DMS153 treated with DMSO at 0.1 percent for 48 hours (cell line): ENCODE results near the gene TSFM.

ENCODE experiments used
- DNase-seq: peaks from one replicate; lab custom pipeline; 2025; ENCODE audit not compliant: unreplicated experiment; lab: John Stamatoyannopoulos, UW

TSFM gene

DNA sequence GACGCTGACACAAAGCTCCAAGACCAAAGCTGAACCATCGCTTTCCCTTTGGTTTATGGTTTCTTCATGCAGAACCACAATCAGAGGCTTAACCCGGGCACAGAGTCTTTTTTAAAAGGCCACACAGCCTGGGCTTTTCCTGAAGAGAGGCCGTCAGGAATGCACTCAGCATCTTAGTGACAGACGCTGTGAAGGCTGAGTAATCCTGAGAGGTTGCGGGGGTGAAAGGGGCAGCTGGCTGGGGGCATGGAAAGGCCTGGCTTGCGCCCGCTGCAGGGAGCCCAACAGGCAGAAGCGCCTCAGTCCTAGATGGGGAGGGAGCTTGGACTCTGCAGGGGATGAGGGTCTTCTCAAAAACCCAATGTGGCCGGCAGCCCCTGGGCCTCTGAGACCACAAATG, 50.4 kb downstream of the TSFM start:
- no peak for DNase-seq

DNA sequence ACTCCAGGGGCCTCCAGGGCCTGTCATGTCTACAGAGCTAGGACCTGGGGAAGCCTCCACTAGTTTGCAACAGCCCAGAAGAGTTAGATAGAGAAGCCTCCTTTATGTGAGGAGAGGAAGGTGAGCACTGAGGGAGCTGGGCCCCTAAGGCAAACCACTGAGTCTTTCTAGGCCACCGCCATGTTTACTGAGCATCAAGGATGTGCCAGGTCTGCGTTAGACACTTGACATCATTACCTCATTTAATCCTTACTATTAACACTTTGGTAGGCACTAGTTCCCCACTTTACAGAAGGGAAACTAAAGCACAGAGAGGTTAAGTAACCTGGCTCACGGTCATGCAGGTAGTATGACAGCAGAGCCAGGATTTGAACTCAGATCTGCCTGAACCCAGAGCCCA, 51.1 kb downstream of the TSFM start:
- no peak for DNase-seq

DNA sequence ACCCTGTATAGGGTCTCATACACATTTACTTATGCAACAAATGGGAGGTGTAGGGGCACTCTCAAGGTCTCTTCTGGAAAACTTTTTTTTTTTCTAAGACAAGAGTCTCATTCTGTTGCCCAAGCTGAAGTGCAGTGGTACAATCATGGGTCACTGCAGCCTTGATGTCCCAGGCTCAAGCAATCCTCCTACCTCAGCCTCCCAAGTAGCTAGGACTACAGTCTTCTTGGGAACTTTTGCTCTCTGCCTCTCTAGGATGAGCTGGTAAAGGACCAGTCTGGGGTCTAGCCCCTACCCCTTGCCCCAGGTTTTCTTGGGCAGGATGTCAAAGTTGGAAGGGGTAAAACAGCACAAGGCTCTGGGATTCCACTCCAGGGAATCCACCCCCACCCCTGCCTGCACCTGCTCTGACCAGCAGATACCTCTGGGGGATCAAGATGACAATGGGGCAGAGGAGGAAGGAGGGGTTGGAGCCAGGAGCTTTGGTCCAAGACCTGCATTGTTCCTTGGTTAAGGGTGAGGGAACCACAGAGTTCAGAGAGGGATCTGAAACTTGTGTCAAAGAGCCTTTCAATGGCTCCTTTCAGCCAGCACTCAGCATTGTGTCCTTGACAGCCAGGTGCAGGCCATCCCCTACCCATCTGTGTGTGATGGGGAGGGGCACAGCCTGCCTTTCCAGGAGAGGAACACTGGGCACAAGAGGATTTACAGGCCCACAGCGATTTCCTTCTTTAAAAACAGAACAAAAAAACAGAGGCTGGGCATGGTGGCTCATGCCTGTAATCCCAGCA, 51.7 kb downstream of the TSFM start:
- DNase-seq, result peak; percentile 26

DNA sequence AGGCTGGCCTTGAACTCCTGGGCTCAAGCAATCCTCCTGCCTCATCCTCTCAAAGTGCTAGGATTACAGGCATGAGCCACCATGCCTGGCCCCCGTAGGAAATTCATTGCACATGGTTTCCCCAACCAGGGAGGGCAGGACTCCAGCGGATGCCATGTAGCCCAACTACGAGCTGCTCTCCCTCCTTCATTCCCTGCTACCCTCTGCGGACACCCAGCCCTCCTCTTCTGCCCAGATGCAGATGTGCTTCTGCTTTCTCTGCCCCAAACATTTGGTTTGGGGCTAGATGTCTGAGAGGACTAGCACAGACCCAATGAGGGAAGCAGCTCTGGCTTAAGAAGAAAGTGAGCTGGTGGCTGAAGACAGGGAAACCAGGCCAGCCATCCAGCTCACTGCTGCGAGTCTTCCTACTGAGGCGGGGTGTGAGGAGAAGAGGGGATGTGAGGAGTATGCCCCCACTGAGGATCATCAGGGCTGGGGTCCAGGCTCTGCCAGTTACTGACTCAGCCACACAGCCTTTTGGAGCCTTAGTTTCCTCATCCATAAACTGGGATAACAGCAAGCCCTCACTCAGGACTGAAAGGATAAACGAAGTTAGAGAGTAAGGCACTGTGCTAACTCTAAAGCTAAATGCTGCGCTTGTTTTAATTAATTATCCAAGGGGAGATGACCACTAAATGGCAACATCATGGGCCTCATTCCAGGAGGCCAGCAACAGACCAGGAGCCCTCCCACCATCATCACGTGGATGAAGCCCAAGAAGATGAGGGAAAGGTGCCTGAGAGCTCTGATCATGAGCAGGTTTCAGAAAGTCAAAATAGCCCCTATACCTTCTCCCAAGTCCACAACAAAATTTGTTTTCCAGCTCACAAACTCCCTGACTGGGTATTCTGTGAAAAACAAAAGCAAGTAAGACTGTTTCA, 53.0 kb downstream of the TSFM start:
- DNase-seq, result no peak

DNA sequence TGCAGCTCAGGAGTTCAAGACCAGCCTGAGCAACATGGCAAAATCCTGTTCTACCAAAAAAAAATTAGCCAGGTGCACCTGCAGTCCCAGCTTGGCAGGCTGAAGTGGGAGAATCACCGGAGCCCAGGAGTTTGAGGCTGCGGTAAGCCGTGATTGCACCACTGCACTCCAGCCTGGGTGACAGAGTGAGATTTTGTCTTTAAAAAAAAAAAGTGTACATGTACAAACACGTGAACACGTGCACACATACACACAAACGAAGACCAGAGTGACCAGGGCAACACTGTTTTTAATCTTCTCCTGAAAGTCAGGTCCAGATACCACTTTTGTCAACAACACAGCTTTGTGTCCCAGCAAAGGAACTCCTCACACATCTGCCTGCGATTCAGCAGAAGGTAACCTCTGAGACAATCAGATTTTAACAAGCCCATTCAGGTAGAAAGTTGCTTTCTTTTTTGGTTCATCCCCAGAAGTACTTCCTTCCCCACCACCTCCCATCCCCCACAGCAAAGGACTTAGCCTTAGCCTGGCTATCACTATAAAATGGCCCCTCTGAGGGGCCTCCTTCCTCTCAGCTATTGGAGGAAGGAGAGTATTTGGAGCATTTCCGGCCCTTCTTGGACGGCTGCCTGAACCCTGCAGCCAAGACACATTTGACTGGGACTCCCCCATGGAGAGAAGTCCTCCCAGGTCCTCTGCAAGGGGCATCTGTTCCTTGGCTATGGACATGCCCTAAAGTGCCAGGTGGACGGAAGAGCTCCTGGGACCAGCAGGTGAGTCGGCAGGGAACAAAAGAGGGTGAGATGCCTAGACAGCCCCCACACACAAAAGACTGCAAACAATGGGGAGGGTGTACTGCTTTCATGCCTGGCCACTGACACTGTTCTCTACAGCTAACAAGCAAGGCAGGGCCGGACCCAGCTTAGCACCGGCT, 54.1 kb downstream of the TSFM start:
- peak; percentile 53 for DNase-seq

DNA sequence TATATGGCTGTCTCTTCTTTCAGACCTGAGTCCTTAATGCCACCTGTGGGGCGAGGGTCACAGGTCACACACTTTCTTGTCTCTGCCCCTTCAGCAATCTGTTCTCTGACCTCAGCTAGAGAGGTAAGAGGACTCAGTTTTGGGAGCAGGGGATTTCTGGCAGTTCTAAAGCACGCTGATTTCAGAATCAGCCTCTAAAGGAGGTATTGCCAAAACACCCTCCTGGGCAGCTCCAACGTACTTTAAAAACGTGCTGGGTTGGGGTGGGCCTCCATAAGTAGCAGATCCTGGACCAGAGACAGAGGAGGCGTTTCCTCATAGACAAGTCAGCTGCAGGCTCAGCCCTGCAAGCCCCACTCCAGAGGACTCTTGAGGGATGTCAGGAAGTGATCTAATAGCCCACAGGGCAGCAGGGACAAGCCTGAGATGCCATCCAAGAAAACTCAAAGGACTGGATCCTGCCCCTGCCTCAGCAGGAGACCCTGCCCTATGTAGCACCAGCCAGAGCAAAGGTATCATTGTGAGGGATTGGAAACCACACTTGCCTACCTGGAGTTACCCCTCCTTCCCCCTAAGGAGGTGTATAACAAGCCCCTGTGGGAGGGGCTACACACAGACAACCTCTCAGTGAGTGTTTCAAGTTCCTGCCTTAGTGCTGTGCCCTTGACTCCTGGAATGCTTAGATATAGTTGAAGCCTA, 55.4 kb downstream of the TSFM start:
- no peak for DNase-seq

DNA sequence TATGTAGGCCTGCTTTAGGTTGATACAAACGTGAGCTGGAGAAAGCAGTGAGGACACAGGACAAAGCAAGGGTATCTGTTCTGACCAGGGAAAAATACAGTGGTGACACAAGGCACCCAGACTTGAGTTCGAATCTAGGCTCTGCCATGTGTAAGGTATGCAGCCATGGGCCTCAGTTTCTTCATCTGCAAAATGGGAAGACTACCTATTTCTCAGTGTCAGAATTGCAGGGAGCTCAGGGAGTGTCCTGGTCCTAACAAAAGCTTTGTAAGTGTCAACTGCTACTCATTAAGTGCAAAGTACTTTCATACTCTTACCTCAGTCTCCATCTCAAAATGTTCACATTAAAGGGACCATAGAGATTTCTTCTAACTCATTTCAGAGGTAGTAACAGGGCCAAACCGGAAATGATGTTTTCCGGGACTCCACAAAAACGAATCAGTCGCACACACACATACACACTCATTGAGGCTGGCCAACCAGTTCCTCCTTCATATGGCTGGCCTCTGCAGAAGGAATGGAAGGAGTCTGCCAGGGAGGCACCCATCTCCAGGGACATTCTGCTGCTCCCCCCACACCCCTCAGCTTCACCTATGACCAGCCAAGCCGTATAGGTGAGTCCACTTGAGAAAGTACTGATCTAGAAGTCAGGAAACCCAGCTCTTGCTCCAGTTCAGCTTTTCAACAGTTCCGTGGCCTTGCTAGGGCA, 56.2 kb downstream of the TSFM start:
- no peak for DNase-seq

DNA sequence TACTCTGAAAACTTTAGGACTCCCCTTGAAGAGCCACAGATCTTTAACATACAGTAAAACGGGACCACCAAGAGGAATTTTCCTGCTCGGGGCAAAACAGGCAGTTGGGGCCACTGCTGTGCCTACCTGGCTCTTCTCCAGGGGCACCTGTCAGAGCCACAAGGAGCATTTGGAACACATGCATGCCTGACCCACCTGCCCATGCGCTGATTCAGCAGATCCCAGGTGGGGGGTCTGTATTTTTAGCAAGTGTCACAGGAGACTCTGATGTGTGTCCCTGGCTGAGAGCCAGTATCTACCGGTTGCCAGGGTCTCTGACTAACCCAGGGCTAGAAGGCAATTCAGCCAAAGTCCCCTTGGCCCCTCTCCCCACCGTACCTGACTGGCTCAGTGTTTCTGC, 57.4 kb downstream of the TSFM start:
- DNase-seq, result no peak

DNA sequence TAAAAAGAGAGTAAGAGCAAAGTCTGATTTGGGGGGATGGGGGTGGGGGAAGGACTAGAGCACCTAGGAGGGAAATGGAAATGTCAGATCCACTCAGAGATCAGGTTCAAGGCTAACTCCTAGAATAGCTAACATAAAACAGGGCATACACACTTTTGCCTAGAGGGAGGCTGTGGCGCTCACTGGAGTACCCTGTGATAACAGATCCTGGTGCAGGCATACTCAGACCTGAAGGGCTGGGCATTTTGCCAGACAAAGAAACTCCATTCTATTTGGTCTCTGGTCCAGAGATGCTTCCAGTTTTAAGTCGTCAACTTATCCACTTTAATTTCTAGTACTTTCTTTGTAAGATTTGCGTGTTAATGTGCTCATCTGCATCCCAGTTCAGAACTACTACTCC, 58.1 kb downstream of the TSFM start:
- peak; percentile 60 for DNase-seq

DNA sequence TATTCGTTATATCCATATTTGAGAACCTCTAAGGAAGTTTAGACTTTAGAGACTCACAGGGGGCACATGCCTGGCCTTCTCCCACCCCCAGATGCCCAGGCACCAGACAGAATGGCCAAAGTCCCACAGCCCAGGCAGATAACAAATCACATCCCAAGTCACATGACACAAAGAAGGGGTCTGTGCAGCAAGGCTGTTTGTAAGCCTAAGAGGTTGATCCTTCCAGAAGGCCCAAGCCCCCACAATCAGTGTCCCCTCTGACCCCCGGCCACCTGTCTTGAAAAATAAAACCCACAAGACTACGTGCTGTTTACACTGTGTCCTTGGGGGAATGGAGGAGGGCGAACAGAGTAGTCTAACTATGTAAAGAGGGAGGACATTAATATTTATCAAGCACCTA, 58.9 kb downstream of the TSFM start:
- DNase-seq, result no peak

DNA sequence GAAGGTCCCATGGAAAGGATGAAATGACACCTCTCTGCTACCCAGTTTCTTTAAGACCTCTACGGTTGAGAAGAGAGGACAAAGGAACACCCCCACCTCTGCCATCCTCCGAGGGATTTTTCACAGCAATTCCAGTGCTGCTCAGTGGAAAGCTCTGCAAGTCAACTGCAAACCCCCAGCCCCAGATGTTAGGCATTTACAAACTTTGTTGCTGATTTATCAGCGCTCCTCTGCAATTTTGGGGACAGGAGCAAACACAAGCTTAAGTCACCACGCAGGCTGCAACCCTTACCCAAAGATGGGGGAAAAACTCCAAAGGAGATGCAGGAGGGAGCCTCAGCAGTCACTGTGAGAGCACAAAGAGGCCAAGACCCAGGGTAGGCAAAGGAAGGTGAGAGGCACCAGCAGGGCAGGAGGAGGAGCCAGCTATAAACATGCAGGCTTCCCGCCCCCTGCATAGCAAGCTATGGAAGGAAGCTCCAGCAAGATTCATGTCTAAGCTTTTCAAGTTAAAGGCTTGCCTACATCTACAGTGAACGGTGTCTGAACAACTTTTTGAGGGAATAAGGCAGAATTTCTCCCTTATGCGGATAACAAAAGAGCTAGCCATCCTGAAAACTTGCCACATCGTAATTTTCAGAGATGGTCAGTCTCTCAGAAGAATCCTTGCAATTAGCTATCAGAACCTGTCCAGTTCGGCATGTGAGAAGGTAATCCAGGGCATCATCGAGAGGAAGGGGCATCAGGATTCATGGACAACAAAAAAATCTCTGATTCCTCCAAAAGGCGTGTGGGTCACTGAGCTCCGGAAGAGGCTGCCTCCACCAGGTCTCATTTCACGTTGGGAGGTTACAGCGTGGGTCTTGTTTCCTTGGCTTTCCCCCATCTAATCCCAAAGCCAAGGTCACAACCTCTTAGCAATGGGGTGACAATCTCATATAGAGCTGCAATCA, 60.0 kb downstream of the TSFM start:
- DNase-seq, result no peak

DNA sequence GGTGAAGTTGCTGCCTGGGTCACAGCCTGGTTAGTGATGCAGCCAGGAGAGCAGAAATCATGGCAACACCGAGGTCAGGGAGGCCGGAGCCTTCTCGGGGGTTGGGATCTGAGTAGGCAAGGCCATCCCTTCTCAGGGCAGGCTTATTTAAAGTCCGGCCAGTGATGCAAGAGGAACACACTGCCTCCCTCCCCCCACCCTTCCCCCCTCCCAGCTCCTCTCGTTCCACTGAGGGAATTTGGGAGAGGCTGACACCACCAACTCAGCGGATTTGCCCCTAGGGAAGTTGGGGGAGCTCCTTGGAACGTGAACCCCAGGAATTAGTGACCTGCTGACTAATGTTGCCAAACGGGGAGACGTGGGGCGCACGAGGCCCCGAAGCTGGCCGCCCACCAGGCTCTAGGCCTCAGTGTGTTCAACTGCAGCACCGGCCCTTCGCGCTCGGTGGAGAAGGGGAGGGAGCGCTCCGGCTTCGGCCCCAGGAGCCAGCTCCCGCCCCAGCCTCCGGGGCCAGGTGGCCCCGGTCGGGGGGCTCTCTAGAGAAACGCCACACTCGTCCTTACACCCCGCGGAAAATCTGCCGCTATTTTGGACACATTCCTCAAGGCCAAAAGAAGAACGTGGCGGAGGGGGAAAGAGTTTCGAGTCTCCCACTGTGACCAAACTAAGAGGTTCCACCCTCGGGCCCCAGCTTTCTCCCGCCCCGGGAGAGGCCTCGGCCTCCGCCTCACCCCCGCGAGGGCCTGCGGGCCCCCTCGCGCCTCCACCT, 62.3 kb downstream of the TSFM start:
- no peak for DNase-seq

DNA sequence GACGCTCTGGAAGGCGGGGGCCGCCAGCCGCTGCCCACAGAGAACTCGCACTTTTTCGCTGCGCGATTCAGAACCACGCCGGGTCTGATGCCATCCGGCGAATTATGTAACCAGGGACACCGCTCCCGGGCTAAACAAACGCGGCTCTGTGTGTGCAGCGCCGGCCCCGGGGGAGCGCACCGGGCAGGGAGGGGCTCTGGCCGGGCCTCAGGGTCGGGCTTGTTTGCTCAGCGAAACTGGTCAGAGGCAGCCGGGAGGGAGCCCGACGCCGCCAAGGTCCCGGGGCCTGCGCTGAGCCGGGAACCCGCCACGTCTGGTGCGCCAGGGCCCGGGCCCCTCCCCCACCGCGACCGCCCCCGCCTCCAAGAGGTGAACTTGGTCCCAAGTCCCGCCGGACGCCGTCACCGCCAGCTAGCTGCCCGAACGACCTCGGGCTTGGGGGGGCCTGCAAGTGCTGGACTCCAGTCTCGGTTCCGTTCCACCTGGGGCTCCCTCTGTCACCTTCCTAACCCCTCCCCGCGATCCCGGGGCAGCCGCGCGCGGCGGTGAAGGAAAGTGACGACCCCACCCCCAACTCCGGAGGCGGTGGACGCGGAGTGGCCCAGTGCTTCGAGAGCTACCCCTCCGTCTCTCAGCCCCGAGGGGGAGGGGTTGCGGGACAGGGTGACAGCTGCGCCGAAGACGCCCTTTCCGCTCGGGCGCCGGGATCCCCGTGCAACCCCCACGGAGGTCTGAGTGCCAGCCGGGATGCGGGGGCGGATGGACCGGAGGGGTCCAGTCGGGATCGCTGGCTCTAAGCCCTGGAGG, 63.1 kb downstream of the TSFM start:
- no peak for DNase-seq

DNA sequence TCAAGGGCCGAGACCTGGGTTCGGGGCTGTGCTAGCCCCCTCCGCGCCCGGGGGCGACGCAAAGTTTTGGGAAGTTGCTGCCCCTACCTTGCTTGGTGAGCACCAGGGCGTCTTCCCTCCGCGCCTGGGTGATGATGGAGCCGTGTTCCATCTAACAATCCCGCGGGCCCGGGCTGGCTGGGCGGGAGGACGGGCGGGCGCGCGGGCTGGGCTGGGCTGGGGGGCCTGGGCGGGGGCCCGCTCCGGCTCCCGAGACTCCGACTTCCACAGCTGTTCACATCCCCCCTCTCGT, 63.6 kb downstream of the TSFM start:
- no peak for DNase-seq

DNA sequence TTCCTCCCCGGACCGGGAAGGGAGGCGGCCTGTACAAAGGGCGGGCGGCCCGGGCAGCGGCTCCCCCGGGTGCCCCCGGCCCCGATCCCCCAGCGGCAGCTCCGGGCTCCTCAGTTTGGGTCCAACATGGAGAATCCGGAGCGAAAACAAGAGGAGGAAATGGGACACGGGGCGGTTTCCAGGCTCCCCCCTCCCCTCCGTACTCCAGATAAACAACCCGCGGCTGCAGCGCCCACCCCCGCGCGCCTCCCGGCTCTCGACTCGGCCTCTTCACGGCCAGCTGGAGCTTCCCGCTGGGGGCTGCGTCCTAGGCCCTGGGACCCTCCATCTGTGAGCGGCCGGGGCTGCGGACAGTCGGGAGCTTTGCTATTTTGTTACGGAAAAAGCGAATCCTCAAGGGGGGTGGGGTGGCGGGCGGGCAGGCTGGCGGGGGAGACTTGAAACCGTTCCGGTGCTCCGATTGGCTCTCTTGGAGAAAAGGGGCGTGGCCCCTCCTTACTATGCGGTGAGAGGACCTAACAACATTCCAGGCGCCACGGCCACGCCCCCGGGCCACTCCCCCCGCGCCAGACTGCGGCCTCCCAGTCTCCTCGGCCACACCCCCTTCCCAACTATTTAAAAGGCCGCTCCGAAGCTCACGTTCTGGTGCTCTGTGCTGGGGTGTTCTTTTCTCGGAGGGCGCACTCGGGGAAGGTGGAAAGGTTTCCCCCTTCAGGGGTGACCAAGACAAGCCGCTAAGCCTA, 64.2 kb downstream of the TSFM start, which contains the start of gene CTDSP2:
CTDSP2 (minus strand) TSS at position 153 of the 743 bp plus-strand sequence. CDS start 294 bp downstream, outside the sequence.
- peak; percentile 96 for DNase-seq
